B cell (primary cell): ENCODE results near the gene CNST.

ENCODE experiments used
- EZH2 ChIP-seq: IDR thresholded peaks from 2 replicates; pipeline ENCODE4 v1.6.1; 2012; ENCODE audit warnings: borderline replicate concordance, low read depth, mild to moderate bottlenecking, moderate library complexity, low read length; ENCODE audit not compliant: insufficient read depth, poor library complexity, severe bottlenecking
- TF ChIP-seq, protein P1 (sequence below): fragments of 200-600 bp; IDR thresholded peaks from one replicate; pipeline ENCODE4 v1.8.0; 2022; ENCODE audit warnings: antibody characterized with exemption, mild to moderate bottlenecking

DNA sequence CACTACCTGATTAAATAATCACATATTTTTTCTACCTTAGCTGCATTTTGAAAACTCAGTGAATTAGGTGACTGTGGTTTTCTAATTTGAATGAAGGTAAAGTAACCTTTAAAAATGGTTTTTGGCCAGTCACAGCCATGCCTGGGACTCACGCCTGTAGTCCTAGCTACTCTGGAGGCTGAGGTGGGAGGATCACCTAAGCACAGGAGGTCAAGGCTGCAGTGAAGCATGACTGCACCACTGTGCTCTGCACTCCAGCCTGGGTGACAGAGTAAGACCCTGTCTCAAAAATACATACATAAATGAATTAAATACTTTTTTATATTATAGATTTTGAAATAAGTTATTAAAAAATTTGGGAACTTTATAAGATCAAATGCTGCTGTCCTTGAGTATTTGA is 5.7 kb downstream of the CNST start:
- TF ChIP-seq, protein P1, sequence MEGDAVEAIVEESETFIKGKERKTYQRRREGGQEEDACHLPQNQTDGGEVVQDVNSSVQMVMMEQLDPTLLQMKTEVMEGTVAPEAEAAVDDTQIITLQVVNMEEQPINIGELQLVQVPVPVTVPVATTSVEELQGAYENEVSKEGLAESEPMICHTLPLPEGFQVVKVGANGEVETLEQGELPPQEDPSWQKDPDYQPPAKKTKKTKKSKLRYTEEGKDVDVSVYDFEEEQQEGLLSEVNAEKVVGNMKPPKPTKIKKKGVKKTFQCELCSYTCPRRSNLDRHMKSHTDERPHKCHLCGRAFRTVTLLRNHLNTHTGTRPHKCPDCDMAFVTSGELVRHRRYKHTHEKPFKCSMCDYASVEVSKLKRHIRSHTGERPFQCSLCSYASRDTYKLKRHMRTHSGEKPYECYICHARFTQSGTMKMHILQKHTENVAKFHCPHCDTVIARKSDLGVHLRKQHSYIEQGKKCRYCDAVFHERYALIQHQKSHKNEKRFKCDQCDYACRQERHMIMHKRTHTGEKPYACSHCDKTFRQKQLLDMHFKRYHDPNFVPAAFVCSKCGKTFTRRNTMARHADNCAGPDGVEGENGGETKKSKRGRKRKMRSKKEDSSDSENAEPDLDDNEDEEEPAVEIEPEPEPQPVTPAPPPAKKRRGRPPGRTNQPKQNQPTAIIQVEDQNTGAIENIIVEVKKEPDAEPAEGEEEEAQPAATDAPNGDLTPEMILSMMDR = no peak
- TF ChIP-seq EZH2 = no peak
